Upper lobe of left lung (tissue), 6 donors: ENCODE measurements around the gene ATP9A. TPM values are rescaled to one million over a fixed set of nuclear protein-coding genes. Genes with fewer than 3 reads are reported as not detected.

Experiments
- ATAC-seq, 2 donors: fragments of 200-7000 bp; cut with Tn5 transposase; one replicate each; pipeline ENCODE4 v1.9.1; 2022; ENCODE audit warnings: mild to moderate bottlenecking in 2 of 2, moderate library complexity in 2 of 2; ENCODE audit not compliant: low FRiP score in 2 of 2
- DNase-seq, 2 donors: peaks; one replicate each; pipeline ENCODE4 v3.0.0-alpha.2; 2019 to 2020
- H3K27ac ChIP-seq, 4 donors: fragments of 200-600 bp; sonication (generic); one replicate each; pipeline ENCODE4 v1.5.1; 2016 to 2019
- H3K27me3 ChIP-seq, 4 donors: fragments of 200-600 bp; sonication (generic); one replicate each; pipeline ENCODE4 v1.5.1; 2017 to 2019
- H3K36me3 ChIP-seq, 4 donors: fragments of 200-600 bp; sonication (generic); one replicate each; pipeline ENCODE4 v1.5.1; 2016 to 2019
- H3K4me1 ChIP-seq, 4 donors: fragments of 200-600 bp; sonication (generic); one replicate each; pipeline ENCODE4 v1.5.1; 2018 to 2019
- H3K4me3 ChIP-seq, 4 donors: fragments of 200-600 bp; sonication (generic); one replicate each; pipeline ENCODE4 v1.5.1; 2017 to 2019; ENCODE audit warnings: mild to moderate bottlenecking in 2 of 4, moderate library complexity in 1 of 4
- H3K9me3 ChIP-seq, 4 donors: fragments of 200-600 bp; sonication (generic); one replicate each; pipeline ENCODE4 v1.5.1; 2018 to 2019
- EP300 ChIP-seq, 4 donors: sonication (generic); formaldehyde crosslinking; IDR thresholded peaks; one replicate each; pipeline ENCODE4 v1.5.1; 2017; ENCODE audit warnings: antibody characterized with exemption in 4 of 4, control low read depth in 2 of 4
- POLR2A ChIP-seq, 4 donors: fragments of 450-650 bp; IDR thresholded peaks; one replicate each; pipeline ENCODE4 v1.5.1; 2016 to 2017; ENCODE audit warnings: antibody characterized with exemption in 4 of 4, mild to moderate bottlenecking in 2 of 4
- POLR2AphosphoS5 ChIP-seq, 2 donors: sonication (generic); formaldehyde crosslinking; IDR thresholded peaks; one replicate each; pipeline ENCODE4 v1.5.1; 2017; ENCODE audit warnings: antibody characterized with exemption in 2 of 2
- WGBS, 2 donors: methylation state at CpG; one replicate each; pipeline ENCODE4 v1.1.5; 2017 to 2018; 5-methylcytosine and 5-hydroxymethylcytosine counted together
- total RNA-seq, 6 donors: library from RNA; depleted of rRNA in 4 of 6; stranded (reverse); fragments of >200 nt in 4 of 6; gene quantifications; one replicate each; pipeline versions ENCODE4 v1.1.0 to v1.2.1, GENCODE V29; 2016 to 2021
- TF ChIP-seq, protein P1 (sequence below), 6 experiments: fragments of 450-650 bp in 4 of 6; fragments of 200-600 bp in 2 of 6; sonication (generic) in 2 of 6; IDR thresholded peaks; one replicate each; pipeline ENCODE4 v1.5.1; 2016 to 2019; ENCODE audit warnings: antibody characterized with exemption in 6 of 6
- donor health status: DM: no; HTN: no; CAD: no; lungs with moderate emphysema.
- donor health status: DM: no; HTN: yes; CAD: no; lungs with severe emphysema.

Gene ATP9A
- total RNA-seq, 6 donors from 2014 or later: 15.7 to 31.3 (median 22.8) TPM

DNA sequence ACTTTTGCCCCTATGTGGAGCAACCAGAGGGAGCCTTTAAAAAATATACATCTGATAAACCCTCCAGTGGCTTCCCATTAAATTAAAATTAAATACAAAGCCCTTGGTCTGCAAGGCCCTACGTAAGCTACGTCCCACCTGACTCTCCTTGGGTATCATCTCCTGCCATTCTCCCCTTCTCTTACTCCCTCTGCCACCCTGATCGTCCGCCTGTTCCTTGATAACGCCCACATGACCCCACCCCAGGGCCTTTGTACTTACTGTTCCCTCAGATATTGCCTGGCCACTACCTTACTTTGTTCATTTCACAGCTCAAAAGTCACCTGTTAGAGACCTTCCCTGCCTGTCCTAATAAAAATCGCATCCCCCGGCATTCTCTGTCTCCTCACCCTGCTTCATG lies 220.2 kb downstream of the ATP9A start:
- Histone ChIP-seq H3K4me1 (peaks cover 3 to 5% (median 4%) of the 10 kb centered on the region in 4 donors), H3K36me3 (no peaks in the 10 kb centered on the region), H3K4me3 (no peak overlapping the region), H3K27ac (no peak overlapping the region), H3K27me3 (peaks cover 0 to 2% (median 0%) of the 10 kb centered on the region in 4 donors), H3K9me3 (no peaks in the 10 kb centered on the region)
- WGBS, 2 donors: 95 to 97% methylated on average over 7 of the region's 7 CpGs
- TF ChIP-seq EP300 (IDR thresholded peaks at IDR 0.05) (no peak), POLR2AphosphoS5 (IDR thresholded peaks at IDR 0.05) (no peak), POLR2A (IDR thresholded peaks at IDR 0.05) (no peak)
- TF ChIP-seq, protein P1, sequence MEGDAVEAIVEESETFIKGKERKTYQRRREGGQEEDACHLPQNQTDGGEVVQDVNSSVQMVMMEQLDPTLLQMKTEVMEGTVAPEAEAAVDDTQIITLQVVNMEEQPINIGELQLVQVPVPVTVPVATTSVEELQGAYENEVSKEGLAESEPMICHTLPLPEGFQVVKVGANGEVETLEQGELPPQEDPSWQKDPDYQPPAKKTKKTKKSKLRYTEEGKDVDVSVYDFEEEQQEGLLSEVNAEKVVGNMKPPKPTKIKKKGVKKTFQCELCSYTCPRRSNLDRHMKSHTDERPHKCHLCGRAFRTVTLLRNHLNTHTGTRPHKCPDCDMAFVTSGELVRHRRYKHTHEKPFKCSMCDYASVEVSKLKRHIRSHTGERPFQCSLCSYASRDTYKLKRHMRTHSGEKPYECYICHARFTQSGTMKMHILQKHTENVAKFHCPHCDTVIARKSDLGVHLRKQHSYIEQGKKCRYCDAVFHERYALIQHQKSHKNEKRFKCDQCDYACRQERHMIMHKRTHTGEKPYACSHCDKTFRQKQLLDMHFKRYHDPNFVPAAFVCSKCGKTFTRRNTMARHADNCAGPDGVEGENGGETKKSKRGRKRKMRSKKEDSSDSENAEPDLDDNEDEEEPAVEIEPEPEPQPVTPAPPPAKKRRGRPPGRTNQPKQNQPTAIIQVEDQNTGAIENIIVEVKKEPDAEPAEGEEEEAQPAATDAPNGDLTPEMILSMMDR (IDR thresholded peaks at IDR 0.05): no peak
- DNase-seq (no peak), ATAC-seq (no peak)

Other genes with a start within 250 kb of the ATP9A start
- gene NFATC2, start 225.7 kb downstream of the ATP9A start, total RNA-seq: 10 to 100 TPM in 1 of 6 donors, 1 to 10 TPM in 5; 5.1 to 28.1 (median 7.6) TPM
- gene SALL4, start 34.1 kb upstream of the ATP9A start, total RNA-seq: under 1 TPM in 3 of 6 donors, not detected in 3; 0.51 to 0.69 (median 0.52) TPM